DMS79 (cell line): Measurements from ENCODE around the gene SCN2B.

Experiments
- DNase-seq: peaks from one replicate; lab custom pipeline; 2025; lab: John Stamatoyannopoulos, UW

Gene SCN2B

DNA sequence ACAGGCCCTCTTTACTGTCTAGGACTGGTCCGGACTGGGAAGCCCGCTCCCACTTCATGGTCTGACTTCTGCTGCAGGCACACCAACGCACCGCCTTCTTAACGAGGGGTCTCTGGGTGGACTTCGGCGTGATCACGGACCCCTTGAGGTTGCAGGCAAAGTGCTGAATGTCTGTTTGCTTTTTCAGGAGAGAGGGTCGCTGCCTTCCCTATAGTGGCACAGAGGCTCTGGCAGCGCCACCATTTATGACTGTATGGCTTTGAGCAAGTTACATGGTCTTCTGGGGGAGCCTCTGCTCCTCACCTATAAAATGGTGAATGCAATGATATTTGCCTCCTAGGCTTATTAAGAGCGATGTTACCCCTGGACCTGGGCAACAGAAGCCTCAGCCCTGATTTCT is 22.5 kb downstream of the SCN2B start:
- DNase-seq, result no peak

DNA sequence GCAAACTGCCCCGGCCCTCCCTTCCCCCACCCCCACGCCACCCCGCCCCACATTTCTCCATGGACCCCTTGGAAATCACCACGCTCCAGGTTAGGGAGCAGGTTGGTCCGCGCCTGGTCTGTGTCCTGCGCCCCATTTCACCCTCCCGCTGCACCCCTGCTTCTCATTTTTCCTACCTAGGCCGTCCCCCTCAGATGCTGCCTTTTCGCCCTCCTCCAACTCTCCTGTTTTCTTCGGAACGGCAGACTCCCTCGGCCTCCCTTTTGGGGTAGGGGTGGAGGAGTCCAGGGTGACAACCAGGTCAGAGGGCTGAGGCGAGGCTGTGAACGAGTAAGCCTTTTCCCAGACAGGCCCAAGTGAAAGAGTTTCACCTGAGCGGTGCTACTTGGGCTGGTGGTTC is 22.9 kb downstream of the SCN2B start:
- no peak for DNase-seq

DNA sequence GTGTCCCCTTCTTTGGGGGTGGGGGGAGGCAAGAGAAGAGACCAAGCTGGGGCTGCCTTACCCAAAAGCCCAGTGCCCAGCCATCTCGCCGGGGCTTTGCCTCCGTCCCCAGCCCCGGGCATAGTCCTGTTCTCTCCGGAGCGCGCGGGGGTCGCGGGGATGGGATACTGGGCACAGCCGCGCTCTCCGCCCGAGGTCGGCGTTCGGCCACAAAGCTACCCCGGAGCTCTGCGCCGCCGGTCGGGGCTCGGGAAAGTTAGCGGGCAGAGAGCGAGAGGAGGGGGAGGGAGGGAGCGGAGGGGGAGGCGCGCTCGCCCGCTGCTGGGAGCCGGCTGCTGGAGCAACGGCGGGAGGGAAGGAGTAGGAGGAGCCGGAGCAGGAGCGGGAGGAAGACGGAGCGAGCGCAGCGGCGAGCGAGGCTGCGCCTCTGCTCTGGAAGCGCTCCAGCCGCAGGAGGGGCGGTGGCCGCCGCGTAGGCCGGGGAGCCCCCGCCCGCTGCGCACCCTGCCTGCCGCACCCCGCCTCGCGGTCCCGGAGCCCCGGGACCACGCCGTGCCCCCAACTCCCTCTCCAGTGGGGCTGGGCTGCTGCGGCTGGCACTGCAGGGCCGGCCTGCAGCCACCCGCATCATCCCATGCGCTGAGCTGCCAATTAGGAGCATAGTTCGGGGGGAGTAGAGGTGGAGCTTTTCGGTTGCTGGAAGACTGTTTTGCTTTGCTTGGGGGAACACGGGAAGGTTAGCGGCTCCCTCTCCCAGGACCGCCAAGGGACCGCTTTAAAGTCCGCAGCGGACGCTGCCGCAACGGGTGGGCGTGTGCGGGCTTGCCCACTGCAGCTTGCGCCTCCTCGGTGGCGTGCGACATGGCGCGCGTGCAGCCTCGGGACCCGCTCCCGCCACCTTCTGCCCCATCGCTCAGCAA is 23.6 kb downstream of the SCN2B start, which contains the start of gene SCN4B:
SCN4B (minus strand) TSS at position 272 of the 920 bp plus-strand sequence; CDS start at position 122, 150 bp downstream.
- DNase-seq, result no peak

DNA sequence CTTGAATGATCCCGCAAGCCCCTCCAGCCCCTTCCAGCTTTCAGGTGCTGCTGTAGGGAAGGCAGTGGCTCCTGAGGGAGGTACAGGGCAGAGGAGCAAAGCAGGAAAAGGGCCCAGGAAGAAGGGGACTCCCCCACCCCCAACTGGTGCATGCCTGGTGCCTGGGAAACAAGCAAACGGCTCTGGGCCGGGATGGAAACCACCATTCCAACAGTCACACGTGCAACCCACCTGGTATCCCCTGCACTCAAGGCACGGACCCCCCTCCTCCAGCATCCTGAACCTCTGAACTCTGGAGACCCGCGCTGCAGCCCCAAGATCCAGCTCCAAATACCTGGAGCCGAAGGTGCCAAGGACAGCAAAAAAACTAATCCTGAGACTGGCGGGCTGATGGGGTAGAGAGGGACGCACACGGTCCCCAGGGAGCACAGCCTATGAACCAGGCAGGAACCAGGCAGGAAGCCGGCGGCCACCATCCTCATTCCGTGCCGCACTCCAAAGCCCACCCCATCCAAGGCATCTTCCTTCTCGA is 24.4 kb downstream of the SCN2B start:
- DNase-seq, result no peak

DNA sequence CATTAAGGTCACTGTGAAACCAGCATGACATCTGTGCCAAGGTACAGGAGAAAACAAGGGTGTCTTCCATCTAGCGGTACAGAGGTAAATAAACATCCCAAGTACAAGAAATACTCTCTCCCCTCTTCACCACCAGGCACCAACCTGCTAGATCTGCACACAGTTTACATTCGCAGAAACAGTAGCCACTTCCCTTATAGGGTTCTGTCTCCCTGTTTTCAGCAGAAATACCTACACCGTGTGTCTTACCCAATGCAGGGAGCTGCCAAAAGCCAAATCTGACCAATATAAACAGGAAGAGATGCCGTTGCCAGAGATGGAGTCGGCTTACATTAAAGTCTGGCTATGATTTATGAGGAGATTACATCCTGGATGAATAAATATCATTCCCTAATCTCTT is 25.0 kb downstream of the SCN2B start:
- no peak for DNase-seq

DNA sequence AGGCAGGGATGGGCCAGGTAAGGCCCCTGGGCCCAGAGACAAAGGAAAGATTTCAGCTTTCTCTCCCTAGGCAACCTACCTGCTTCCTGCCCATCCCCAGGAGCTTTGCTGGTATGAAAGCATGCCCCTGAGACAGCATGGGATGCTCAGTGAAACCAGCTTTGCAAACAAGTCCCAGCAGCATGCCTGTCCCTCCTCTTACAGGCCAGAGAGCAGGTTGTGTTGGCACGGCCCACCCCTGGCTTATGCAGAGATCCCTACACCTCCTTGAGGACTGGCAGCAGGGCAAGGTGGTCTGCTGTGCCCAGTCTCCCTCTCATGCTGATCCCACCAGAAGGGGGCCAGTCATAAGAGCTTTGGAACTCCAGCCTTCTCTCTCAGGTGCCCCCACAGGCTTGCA is 26.9 kb downstream of the SCN2B start:
- DNase-seq, result no peak

DNA sequence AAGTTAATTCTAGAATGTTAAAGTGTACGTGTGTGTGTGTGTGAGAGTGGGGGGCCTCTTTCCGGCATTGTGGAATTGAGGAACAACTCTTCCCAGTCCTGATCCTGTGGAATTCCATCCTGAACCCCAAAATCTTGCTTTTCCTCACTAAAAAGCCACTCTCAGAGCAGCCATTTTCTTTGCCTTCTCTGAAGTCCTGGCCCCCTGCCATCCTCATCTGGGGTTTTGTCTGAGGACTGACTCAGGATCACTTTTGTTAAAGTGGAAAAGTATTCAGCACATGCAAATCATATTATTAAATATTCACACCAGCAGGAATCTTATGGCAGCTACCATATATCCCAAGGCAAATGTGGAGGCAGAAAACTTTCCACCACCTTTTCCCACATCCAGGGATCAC is 27.6 kb downstream of the SCN2B start:
- DNase-seq, result no peak

DNA sequence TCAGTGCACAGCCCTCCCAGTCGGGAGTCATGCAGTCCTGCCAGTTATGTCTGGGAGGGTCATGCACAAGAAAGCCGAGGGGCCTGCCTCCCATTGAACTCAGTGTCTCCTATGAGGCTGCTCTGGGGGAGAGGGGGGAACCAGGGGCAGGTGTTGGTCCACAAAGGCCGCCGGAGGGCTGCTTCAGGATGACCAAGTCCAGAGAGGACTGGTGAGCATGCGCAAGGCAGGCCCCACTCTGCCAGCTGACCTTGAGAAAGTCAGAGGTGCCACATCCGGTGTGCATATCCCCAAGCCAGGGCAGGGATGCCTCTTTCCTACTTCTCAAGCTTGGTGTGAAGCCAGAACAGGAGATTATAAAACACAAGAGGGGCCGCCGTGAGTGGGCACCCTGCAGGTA is 28.2 kb downstream of the SCN2B start:
- no peak for DNase-seq

DNA sequence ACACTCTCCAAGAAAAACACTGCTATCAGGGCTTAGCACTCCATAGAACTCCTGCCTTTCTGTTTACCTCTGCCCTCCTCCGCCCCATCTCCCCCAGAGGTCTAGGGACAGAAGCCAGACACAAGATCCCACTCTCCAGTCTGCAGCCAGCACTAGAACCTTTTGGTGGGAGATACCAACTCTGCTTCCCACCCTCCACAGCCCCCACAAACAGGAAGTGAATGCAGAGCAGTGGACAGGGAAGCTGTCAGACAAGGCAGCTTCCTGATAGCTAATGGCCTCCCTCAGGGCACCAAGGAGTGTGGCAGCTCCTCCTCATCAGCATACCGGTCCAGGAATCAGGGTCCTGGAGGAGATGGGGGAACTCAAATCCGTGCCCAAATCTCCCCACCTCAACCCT is 28.9 kb downstream of the SCN2B start:
- DNase-seq, result no peak

DNA sequence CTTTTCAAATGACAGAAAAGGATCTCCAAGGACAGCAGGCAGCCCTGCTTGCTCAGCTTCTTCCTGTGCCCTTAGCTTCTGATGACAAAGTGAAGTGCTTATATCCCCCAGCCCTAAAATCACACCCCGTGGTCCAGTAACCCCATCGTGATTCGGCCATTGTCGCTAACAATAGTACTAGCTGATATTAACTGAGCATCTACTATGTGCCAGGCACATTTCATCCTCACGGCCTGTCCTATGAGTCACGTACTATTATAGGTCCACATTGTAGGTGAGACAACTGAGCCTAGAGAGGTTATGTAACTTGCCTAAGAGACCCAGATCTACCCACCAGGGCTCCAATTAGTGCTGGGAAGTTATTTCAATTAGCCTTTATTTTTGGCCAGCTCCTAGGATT is 29.9 kb downstream of the SCN2B start:
- DNase-seq, result no peak

DNA sequence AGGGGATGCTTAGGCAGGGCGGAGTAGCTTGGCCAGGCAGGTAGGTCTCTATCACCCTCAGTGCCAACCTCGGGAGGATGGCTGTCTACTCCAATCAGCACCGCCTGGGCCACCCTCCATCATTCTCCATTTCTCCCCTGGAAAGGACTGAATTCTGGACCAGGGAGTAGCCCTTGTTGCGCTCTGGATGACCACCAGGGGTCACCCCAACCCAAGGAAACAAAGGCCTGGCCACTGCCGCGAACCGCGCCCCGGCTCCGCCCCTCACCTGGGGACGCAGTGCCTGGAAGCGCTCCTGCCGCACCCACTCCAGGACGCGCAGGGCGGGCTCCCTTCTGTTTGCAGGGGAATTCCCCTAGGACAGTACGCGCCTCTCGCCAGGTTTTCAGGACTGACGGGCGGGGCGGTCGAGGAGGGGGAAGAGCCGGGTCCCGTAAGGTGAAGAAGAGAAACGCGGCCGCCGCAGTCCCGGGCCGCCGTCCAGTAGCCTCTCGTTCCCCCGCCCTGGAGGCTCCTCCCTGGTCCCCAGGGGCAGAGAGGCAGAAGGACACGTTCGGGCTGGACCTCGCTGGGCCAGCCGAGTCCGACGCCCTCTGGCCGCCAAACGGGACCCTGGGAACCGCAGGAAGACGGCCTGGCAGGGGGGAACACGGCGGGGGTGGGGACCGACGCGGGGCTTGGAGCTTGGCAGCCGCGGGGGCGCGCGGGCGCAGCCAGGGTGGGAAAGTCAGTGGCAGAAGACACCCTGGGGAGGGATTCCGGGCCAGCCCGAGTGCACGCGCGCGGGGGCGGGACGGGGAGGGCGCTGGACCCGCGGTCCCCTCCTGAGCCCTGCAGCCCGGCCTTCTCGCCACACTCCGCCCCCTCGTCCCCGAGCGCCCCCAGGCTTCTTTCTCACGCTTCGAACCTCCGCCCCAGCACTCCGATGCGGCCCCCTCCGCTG is 30.9 kb downstream of the SCN2B start:
- DNase-seq, result peak; percentile 76

DNA sequence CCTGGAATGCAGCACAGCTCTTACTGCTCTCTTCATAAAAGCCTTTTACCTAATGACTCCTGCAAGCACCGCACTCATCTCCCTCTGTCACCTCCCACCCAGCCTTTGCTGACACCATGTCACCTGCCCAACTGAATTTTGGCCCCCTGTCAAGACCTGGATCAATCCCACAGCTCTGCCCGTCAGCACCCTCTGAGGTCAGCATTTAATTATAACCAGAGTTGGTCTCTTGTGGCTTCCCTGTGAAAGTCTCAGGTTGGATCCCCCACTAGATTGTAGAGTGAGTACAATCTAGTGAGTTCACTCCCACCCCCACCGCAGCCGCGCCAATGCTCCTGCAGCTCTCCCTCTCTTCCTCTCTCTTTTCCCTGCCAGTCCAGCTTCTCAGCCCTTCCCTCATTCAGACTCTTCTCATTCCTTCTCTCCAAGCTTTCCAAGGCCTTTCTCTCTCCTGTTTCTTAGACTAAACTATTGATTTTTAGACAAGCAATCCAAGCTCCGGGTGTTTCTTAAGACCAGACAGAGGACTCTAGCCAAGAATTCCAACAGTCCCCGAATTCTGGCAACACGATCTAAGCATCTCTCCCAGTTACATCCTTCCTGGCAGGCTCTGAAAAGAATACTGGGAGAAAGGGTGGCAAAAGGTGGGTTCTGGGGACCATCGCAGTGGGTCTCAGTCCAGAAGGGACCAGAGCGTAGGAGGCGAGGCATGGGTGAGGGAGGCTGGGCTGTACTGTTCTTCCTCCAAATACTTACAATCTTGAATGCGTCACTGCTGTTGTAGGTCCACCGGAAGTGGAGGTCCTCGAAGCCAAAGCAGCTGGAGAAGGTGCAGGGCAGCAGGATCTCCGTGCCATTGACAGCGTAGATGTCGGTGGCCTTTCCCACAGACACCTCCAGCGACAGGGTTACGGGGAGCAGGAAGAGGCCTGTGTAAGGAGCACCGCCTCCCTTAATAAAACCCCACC is 31.9 kb downstream of the SCN2B start:
- no peak for DNase-seq

DNA sequence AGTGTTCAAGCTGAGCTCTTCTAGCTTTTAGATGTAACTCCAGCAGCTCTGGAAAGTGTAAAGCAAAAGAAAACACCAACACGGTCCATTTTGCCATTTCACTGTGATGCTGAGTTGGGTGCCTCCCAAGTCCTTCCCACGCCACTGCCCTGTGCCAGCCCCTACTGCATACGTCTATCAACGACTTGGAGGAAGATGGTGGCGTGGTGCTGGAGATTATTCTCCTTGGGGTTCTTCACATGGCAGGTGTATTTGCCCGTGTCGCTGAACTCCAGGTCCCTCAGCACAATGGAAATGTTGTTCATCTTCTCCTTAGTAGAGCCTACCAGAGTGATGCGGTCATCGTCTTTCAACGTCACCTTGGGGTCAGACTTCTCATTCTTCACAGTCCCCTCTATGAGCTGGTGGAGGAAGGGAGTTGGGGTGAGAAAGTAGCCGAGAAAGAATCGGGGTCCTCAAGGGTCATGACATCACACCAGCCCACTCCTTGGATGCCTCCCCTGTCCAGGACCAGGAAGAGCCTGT is 32.7 kb downstream of the SCN2B start:
- DNase-seq, result no peak

DNA sequence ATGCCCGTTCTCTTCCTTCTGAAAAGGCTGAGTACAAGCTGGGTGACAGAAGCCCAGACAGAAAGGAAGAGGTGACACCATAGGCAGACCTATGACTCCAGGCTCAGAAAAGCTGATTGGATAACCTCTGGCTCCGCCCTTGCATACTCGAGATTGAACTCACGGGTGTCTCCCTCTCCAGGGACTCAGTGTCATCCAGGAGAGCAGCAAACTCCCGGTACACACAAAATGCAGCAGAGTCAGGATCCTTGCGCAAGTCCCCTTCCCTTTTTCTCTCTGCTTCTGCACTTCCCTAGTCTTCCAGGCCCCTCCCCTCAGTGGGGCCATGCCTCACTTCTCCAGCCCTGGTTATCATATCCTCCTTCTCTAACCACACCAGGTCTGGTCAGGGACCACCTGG is 33.6 kb downstream of the SCN2B start:
- DNase-seq, result no peak

DNA sequence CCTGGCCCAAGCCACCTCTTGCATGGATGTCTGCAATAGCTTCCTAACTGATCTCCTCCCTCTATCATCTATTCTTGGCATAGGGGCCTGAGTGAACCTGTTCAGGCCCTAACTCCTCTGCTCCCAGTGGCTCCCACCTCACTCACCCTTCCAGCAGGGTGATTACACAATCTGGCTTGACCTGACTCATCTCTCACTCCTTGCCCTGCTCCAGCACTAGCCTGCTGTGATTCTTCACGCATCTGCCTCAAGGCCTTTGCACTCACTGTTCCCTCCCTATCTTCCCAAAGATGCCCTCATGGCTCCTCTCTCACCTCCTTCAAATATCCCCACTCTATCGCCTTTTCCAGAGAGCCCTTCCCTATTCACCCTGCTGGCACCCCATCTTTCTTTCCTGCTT is 34.4 kb downstream of the SCN2B start:
- no peak for DNase-seq

DNA sequence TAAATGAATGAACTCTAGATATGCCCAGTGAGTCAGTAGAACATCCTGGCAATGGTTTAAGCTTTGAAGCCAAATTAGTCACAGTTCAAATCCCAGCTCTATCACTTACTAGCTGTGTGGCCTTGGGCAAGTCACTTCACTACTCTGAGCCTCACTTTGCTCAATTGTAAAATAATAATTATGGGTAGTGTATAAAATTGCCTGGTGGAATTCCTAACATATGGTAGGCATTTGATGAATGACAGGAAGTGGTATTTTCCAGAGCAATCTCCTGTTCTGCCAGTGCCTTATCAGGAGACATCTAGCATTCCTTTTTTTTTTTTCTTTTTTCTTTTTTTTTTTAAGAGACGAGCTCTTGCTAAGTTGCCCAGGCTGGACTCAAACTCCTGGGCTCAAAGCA is 36.9 kb downstream of the SCN2B start:
- no peak for DNase-seq

DNA sequence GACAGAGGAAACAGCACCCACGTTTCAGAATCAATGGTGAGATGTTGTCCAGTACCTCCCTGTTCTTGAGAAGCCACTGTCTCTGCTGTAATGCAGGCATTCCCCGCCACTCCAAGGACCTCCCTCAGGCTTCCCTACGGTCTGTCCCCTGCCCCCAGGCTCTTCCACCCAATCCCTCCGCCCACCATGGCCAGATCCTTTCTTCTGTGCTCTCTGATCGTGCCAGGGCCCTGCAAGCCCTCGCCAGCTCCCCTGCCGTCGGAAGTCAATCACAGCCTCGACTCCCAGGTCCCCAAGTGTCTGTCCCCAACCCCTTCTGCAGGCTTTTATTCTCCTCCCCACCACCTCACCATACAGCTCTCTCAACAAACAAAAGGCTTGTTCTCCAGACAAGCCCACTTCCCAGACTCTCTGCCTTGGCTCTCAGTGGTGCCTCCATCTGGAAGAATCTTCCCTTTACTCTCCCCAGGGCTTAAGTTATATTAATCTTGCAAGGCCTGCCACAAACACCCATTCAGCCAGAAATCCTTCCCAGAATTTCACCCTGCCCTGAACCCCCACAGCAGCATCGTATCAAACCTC is 37.5 kb downstream of the SCN2B start:
- DNase-seq, result no peak

DNA sequence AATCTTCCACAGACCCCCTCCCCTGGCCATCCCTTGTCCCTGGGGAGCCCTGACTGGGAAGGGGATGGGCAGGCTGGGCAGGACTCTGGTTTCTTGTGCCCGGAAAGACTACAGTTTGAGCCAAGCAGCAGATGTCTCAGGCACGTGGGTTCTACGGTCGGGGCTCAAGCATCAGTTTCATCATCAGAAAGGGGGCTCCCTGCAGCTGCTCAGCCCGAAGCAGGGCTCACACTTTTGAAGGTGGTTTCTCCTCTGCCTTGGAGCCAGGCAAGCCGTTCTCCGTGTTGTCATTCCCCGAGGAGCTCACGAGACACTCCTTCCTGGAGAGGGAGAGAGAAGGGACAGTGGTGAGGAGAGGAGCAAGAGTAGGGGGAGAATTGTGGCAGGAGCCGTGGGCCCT is 39.6 kb downstream of the SCN2B start:
- DNase-seq, result no peak

DNA sequence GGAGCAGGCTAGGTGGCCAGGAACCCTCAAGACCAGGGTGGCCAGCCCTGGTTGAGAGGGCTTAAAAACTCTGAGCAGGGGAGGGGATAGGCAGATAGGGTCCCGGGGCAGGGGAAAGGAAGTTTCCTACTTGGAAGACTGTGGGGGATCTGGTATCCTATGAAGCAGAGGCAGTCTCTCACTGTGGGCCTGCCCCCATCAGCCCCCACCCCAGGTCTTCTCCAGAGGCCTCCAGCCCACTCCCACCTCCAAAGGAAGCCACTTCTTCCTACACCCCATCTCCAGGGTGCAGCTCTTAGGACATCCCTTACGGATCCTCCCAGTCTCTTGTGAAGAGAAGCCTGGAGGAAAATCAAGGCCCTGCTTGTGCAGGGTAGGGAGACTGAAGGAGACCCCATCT is 40.1 kb downstream of the SCN2B start:
- DNase-seq, result no peak

DNA sequence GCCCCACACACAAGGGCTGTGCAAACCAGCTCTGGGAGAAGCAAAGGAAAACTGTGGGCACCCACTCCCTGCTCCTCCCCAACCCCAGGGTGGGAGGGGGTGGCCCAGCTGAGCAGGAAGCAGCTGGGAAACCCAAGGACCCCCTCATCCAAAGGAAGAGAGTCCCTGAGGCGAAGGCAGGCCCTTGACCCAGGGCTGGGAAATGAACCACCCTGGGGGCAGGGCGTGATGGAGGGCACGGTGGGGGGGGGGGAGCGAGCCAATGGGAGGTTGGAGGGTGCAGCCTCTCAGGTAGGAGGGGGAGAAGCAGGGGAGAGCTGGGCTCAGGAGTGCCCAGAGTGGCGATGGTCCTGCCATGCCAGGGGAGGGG is 40.7 kb downstream of the SCN2B start:
- no peak for DNase-seq
